ENCODE measurements around the gene UNCX. TPM values are rescaled to one million over a fixed set of nuclear protein-coding genes. Genes with fewer than 3 reads are reported as not detected.

UNCX gene
- total RNA-seq, 3 donors from 2014 or later = not detected

- no peaks in the 10 kb centered on the region for H3K4me1 ChIP-seq
- TF ChIP-seq POLR2A (IDR thresholded peaks at IDR 0.05) (no peak), POLR2AphosphoS5 (IDR thresholded peaks at IDR 0.05) (no peak), CTCF (IDR thresholded peaks at IDR 0.05) (no peak)
- H3K27me3 ChIP-seq = peaks cover 35 to 97% of the 10 kb centered on the region in 2 donors
- intact Hi-C loops (cut with DNase I; ENCODE audit: low total_unique reads) = loop anchor here (5.0 kb wide), 1 partner anchor 207 kb away; no protein-coding TSS in a partner anchor
- H3K4me3 ChIP-seq = peak overlapping the region in 1 of 3 donors; percentile 22
- H3K36me3 ChIP-seq = no peaks in the 10 kb centered on the region
- no peaks in the 10 kb centered on the region for H3K9me3 ChIP-seq
- DNase-seq (ENCODE audit: low spot score in 2 of 2) = no peak
- no peak overlapping the region for H3K27ac ChIP-seq
These were observed 2.7 kb upstream of the UNCX start for GRCh38 chr7:1229956-1230355.

- no peaks in the 10 kb centered on the region for H3K36me3 ChIP-seq
- H3K9me3 ChIP-seq = no peaks in the 10 kb centered on the region
- TF ChIP-seq CTCF (IDR thresholded peaks at IDR 0.05) (no peak), POLR2A (IDR thresholded peaks at IDR 0.05) (no peak), POLR2AphosphoS5 (IDR thresholded peaks at IDR 0.05) (no peak)
- peak overlapping the region in 1 of 3 donors; percentile 22 for H3K4me3 ChIP-seq
- intact Hi-C loops (cut with DNase I; ENCODE audit: low total_unique reads) = loop anchor here (5.0 kb wide), 1 partner anchor 207 kb away; no protein-coding TSS in a partner anchor
- H3K27me3 ChIP-seq = peaks cover 36 to 97% of the 10 kb centered on the region in 2 donors
- H3K27ac ChIP-seq = no peak overlapping the region
- no peaks in the 10 kb centered on the region for H3K4me1 ChIP-seq
- DNase-seq (ENCODE audit: low spot score in 2 of 2) = no peak
These were observed 2.1 kb upstream of the UNCX start for GRCh38 chr7:1230411-1231213.

- H3K27me3 ChIP-seq = peaks cover 34 to 94% of the 10 kb centered on the region in 2 donors
These were observed 1.2 kb upstream of the UNCX start for GRCh38 chr7:1231214-1232102.

DNA sequence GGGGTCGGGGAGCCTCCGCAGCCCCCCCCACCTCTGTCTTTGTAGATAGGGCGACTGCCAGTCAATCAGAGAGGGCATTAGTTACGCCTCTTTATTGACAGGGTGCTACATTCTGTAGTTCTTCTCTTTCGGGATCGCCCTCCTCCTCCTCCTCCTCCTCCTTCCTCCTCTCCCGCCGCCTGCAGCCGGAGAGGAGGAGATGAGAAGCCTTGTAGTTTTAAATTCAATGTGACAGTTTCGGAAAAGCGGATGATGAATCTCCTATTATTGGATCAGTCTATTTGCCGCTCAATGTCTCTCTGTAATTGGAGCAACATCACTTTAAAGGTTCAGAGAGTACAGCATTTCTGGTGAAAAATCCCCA, 587 bp upstream of the UNCX start:
- peaks cover 29 to 92% of the 10 kb centered on the region in 2 donors for H3K27me3 ChIP-seq
- intact Hi-C loops (cut with DNase I; ENCODE audit: low total_unique reads) = loop anchor here (5.0 kb wide), 1 partner anchor 205 kb away; no protein-coding TSS in a partner anchor
- H3K27ac ChIP-seq = no peak overlapping the region
- H3K36me3 ChIP-seq = no peaks in the 10 kb centered on the region
- no peaks in the 10 kb centered on the region for H3K9me3 ChIP-seq
- TF ChIP-seq POLR2AphosphoS5 (IDR thresholded peaks at IDR 0.05) = no peak
- TF ChIP-seq POLR2A (IDR thresholded peaks at IDR 0.05) = no peak
- TF ChIP-seq CTCF (IDR thresholded peaks at IDR 0.05) = no peak
- no peaks in the 10 kb centered on the region for H3K4me1 ChIP-seq
- H3K4me3 ChIP-seq = no peak overlapping the region
- DNase-seq (ENCODE audit: low spot score in 2 of 2) = no peak

More at GRCh38 chr7:1231214-1232102, 1.2 kb upstream of the UNCX start:
- Histone ChIP-seq H3K4me3 (no peak overlapping the region), H3K36me3 (no peaks in the 10 kb centered on the region), H3K27ac (no peak overlapping the region), H3K9me3 (no peaks in the 10 kb centered on the region), H3K4me1 (no peaks in the 10 kb centered on the region)
- no peak for DNase-seq (ENCODE audit: low spot score in 2 of 2)
- intact Hi-C loops (cut with DNase I; ENCODE audit: low total_unique reads) = loop anchor here (5.0 kb wide), 1 partner anchor 206 kb away; no protein-coding TSS in a partner anchor
- no peak for TF ChIP-seq CTCF (IDR thresholded peaks at IDR 0.05)
- TF ChIP-seq POLR2A (IDR thresholded peaks at IDR 0.05) = no peak
- no peak for TF ChIP-seq POLR2AphosphoS5 (IDR thresholded peaks at IDR 0.05)

Data from breast epithelium (tissue), 4 donors.